HepG2 (cell line): ENCODE measurements around the gene TOPBP1. TPM values are rescaled to one million over a fixed set of nuclear protein-coding genes. Genes with fewer than 3 reads are reported as not detected.

Source experiments
- ATF5 ChIP-seq: sonication (generic); formaldehyde crosslinking; IDR thresholded peaks from 2 replicates; pipeline ENCODE4 v1.4.0; 2020; ENCODE audit warnings: mild to moderate bottlenecking, low read depth, missing genetic modification reagents
- CREBL2 ChIP-seq: sonication (generic); formaldehyde crosslinking; IDR thresholded peaks from 2 replicates; pipeline ENCODE4 v1.8.1; 2023; ENCODE audit warnings: missing genetic modification reagents, mild to moderate bottlenecking, borderline replicate concordance
- ELF1 ChIP-seq: sonication (generic); formaldehyde crosslinking; IDR thresholded peaks from 2 replicates; pipeline ENCODE4 v1.4.0; 2020; ENCODE audit warnings: missing genetic modification reagents
- HOXA9 ChIP-seq: sonication (generic); formaldehyde crosslinking; IDR thresholded peaks from 2 replicates; pipeline ENCODE4 v1.8.1; 2022; ENCODE audit warnings: missing genetic modification reagents, mild to moderate bottlenecking, moderate library complexity, borderline replicate concordance
- JUNB ChIP-seq: sonication (generic); formaldehyde crosslinking; IDR thresholded peaks from 2 replicates; pipeline ENCODE4 v1.8.0; 2022; ENCODE audit warnings: missing genetic modification reagents, mild to moderate bottlenecking, borderline replicate concordance
- MIER2 ChIP-seq: IDR thresholded peaks from 2 replicates; pipeline ENCODE4 v1.6.1; 2016; ENCODE audit warnings: missing biosample characterization, missing genetic modification reagents
- TBX2 ChIP-seq: sonication (generic); formaldehyde crosslinking; IDR thresholded peaks from 2 replicates; pipeline ENCODE4 v1.5.0; 2020; ENCODE audit warnings: missing genetic modification reagents, mild to moderate bottlenecking, borderline replicate concordance
- TOPORS ChIP-seq: sonication (generic); formaldehyde crosslinking; IDR thresholded peaks from 2 replicates; pipeline ENCODE4 v1.8.0; 2023; ENCODE audit warnings: mild to moderate bottlenecking, missing genetic modification reagents
- ZNF12 ChIP-seq: sonication (generic); formaldehyde crosslinking; IDR thresholded peaks from 2 replicates; pipeline ENCODE4 v1.5.0; 2020; ENCODE audit warnings: missing genetic modification reagents
- ZNF234 ChIP-seq: sonication (generic); formaldehyde crosslinking; conservative IDR thresholded peaks from 2 replicates; pipeline ENCODE4 v1.5.1; 2020; ENCODE audit warnings: mild to moderate bottlenecking, missing genetic modification reagents
- ZNF343 ChIP-seq: sonication (generic); formaldehyde crosslinking; IDR thresholded peaks from 2 replicates; pipeline ENCODE4 v1.4.0; 2020; ENCODE audit warnings: mild to moderate bottlenecking, missing genetic modification reagents
- ZNF562 ChIP-seq: sonication (generic); formaldehyde crosslinking; IDR thresholded peaks from 2 replicates; pipeline ENCODE4 v1.8.0; 2022; ENCODE audit warnings: missing genetic modification reagents, borderline replicate concordance
- ZNF672 ChIP-seq: sonication (generic); formaldehyde crosslinking; IDR thresholded peaks from 2 replicates; pipeline ENCODE4 v1.8.1; 2022; ENCODE audit warnings: missing genetic modification reagents
- ZSCAN30 ChIP-seq: sonication (generic); formaldehyde crosslinking; IDR thresholded peaks from 2 replicates; pipeline ENCODE4 v1.5.0; 2020; ENCODE audit warnings: mild to moderate bottlenecking, missing genetic modification reagents
- polyA plus RNA-seq, 8 experiments: library from polyadenylated mRNA; depleted of rRNA in 3 of 8; stranded (reverse) in 7 of 8; unstranded in 1 of 8; fragments of >200 nt; fragmentation: Illumina TruSeq in 4 of 8; extraction: Trizol in 4 of 8; gene quantifications; 2 replicates each; pipeline versions ENCODE4 v1.2.1 to v1.2.3, GENCODE V29; 2011 to 2016; ENCODE audit warnings: low read depth in 4 of 8, missing spikeins in 1 of 8, mixed read lengths in 1 of 8; ENCODE audit not compliant: insufficient read depth in 1 of 8
- total RNA-seq, 5 experiments: library from RNA; depleted of rRNA; stranded (reverse); fragments of >200 nt; fragmentation: Illumina TruSeq; extraction: Trizol; gene quantifications; 2 replicates each; pipeline ENCODE4 v1.2.3, GENCODE V29; 2016; ENCODE audit warnings: low read depth in 1 of 5
- TF ChIP-seq, protein P1 (sequence below): sonication (generic); formaldehyde crosslinking; IDR thresholded peaks from 2 replicates; pipeline ENCODE4 v1.5.0; 2020; ENCODE audit warnings: mild to moderate bottlenecking, missing genetic modification reagents, borderline replicate concordance
- TF ChIP-seq, protein P2 (sequence below): sonication (generic); formaldehyde crosslinking; IDR thresholded peaks from 2 replicates; pipeline ENCODE4 v1.8.0; 2022; ENCODE audit warnings: mild to moderate bottlenecking, missing genetic modification reagents; ENCODE audit not compliant: insufficient replicate concordance
- TF ChIP-seq, protein P3 (sequence below): sonication (generic); formaldehyde crosslinking; IDR thresholded peaks from 2 replicates; pipeline ENCODE4 v1.5.0; 2020; ENCODE audit warnings: mild to moderate bottlenecking, missing genetic modification reagents

The TOPBP1 gene
- total and polyA plus RNA-seq, 2 of the 13 experiments (the other 11 are each of a cell fraction or from before 2014, with no cell fraction given): 24.3 to 42.9 TPM

GRCh38 chr3:133670525-133670995, 8.8 kb upstream of the TOPBP1 start (continued):
- TF ChIP-seq, protein P1, sequence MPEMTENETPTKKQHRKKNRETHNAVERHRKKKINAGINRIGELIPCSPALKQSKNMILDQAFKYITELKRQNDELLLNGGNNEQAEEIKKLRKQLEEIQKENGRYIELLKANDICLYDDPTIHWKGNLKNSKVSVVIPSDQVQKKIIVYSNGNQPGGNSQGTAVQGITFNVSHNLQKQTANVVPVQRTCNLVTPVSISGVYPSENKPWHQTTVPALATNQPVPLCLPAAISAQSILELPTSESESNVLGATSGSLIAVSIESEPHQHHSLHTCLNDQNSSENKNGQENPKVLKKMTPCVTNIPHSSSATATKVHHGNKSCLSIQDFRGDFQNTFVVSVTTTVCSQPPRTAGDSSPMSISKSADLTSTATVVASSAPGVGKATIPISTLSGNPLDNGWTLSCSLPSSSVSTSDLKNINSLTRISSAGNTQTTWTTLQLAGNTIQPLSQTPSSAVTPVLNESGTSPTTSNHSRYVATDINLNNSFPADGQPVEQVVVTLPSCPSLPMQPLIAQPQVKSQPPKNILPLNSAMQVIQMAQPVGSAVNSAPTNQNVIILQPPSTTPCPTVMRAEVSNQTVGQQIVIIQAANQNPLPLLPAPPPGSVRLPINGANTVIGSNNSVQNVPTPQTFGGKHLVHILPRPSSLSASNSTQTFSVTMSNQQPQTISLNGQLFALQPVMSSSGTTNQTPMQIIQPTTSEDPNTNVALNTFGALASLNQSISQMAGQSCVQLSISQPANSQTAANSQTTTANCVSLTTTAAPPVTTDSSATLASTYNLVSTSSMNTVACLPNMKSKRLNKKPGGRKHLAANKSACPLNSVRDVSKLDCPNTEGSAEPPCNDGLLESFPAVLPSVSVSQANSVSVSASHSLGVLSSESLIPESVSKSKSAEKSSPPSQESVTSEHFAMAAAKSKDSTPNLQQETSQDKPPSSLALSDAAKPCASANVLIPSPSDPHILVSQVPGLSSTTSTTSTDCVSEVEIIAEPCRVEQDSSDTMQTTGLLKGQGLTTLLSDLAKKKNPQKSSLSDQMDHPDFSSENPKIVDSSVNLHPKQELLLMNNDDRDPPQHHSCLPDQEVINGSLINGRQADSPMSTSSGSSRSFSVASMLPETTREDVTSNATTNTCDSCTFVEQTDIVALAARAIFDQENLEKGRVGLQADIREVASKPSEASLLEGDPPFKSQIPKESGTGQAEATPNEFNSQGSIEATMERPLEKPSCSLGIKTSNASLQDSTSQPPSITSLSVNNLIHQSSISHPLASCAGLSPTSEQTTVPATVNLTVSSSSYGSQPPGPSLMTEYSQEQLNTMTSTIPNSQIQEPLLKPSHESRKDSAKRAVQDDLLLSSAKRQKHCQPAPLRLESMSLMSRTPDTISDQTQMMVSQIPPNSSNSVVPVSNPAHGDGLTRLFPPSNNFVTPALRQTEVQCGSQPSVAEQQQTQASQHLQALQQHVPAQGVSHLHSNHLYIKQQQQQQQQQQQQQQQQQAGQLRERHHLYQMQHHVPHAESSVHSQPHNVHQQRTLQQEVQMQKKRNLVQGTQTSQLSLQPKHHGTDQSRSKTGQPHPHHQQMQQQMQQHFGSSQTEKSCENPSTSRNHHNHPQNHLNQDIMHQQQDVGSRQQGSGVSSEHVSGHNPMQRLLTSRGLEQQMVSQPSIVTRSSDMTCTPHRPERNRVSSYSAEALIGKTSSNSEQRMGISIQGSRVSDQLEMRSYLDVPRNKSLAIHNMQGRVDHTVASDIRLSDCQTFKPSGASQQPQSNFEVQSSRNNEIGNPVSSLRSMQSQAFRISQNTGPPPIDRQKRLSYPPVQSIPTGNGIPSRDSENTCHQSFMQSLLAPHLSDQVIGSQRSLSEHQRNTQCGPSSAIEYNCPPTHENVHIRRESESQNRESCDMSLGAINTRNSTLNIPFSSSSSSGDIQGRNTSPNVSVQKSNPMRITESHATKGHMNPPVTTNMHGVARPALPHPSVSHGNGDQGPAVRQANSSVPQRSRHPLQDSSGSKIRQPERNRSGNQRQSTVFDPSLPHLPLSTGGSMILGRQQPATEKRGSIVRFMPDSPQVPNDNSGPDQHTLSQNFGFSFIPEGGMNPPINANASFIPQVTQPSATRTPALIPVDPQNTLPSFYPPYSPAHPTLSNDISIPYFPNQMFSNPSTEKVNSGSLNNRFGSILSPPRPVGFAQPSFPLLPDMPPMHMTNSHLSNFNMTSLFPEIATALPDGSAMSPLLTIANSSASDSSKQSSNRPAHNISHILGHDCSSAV (CRISPR knock-in tag): no peak
- TF ChIP-seq HOXA9 (CRISPR knock-in tag) (no peak), ZNF12 (CRISPR knock-in tag) (peak; percentile 90), TOPORS (CRISPR knock-in tag) (no peak), ELF1 (CRISPR knock-in tag) (peak; percentile 31; the same call in 1 of the 2 replicates), ZNF672 (CRISPR knock-in tag) (no peak), ZNF343 (0 out of 2 replicates have a peak, but pooled peaks have one; percentile 41), ZNF234 (no peak), ZNF562 (CRISPR knock-in tag) (no peak), ZSCAN30 (CRISPR knock-in tag) (0 out of 2 replicates have a peak, but pooled peaks have one; percentile 74), TBX2 (CRISPR knock-in tag) (peak; percentile 86), JUNB (CRISPR knock-in tag) (no peak), ATF5 (no peak), MIER2 (CRISPR knock-in tag) (0 out of 2 replicates have a peak, but pooled peaks have one; percentile 13), CREBL2 (CRISPR knock-in tag) (no peak)
- TF ChIP-seq, protein P2, sequence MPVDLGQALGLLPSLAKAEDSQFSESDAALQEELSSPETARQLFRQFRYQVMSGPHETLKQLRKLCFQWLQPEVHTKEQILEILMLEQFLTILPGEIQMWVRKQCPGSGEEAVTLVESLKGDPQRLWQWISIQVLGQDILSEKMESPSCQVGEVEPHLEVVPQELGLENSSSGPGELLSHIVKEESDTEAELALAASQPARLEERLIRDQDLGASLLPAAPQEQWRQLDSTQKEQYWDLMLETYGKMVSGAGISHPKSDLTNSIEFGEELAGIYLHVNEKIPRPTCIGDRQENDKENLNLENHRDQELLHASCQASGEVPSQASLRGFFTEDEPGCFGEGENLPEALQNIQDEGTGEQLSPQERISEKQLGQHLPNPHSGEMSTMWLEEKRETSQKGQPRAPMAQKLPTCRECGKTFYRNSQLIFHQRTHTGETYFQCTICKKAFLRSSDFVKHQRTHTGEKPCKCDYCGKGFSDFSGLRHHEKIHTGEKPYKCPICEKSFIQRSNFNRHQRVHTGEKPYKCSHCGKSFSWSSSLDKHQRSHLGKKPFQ (CRISPR knock-in tag): peak; percentile 61
- TF ChIP-seq, protein P3, sequence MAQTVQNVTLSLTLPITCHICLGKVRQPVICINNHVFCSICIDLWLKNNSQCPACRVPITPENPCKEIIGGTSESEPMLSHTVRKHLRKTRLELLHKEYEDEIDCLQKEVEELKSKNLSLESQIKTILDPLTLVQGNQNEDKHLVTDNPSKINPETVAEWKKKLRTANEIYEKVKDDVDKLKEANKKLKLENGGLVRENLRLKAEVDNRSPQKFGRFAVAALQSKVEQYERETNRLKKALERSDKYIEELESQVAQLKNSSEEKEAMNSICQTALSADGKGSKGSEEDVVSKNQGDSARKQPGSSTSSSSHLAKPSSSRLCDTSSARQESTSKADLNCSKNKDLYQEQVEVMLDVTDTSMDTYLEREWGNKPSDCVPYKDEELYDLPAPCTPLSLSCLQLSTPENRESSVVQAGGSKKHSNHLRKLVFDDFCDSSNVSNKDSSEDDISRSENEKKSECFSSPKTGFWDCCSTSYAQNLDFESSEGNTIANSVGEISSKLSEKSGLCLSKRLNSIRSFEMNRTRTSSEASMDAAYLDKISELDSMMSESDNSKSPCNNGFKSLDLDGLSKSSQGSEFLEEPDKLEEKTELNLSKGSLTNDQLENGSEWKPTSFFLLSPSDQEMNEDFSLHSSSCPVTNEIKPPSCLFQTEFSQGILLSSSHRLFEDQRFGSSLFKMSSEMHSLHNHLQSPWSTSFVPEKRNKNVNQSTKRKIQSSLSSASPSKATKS (CRISPR knock-in tag): peak; percentile 93
